HEK293 (cell line): ENCODE data around the gene COQ7.
A peak's percentile ranks its signal among the peaks of the same experiment; 100 is the strongest.

Experiments
- CTCF ChIA-PET: fragments of 350-600 bp; formaldehyde crosslinking; extraction: SDS; loops from one replicate; lab custom pipeline; 2021; ENCODE audit warnings: antibody characterized with exemption; lab: Yijun Ruan, JAX
- POLR2A ChIA-PET: fragments of 300-600 bp; formaldehyde crosslinking; extraction: SDS; loops from one replicate; lab custom pipeline; 2020; ENCODE audit warnings: antibody characterized with exemption, inconsistent platforms; lab: Yijun Ruan, JAX
- H3K27ac ChIP-seq: fragments of 200-500 bp; sonication (Bioruptor generic); 2 replicates; pipeline ENCODE4 v1.5.1; 2014; ENCODE audit warnings: low read depth, low read length, control low read depth, inconsistent platforms; ENCODE audit errors: extremely low read depth
- H3K36me3 ChIP-seq, 2 experiments: fragments of 200-500 bp in 1 of 2; sonication (Bioruptor generic) in 1 of 2; 1 replicate in 1 of 2; 2 replicates in 1 of 2; pipeline ENCODE4 v1.5.1; 2014 to 2017; ENCODE audit warnings: inconsistent platforms in 2 of 2, low read length in 2 of 2; ENCODE audit not compliant: control insufficient read depth in 2 of 2, insufficient read depth in 1 of 2
- H3K4me1 ChIP-seq: fragments of 200-500 bp; sonication (Bioruptor generic); 2 replicates; pipeline ENCODE4 v1.5.1; 2014; ENCODE audit warnings: mild to moderate bottlenecking, low read length, inconsistent platforms; ENCODE audit not compliant: control insufficient read depth, insufficient read depth
- H3K4me3 ChIP-seq: 2 replicates; pipeline ENCODE4 v1.5.1; 2011; ENCODE audit warnings: low read depth, mild to moderate bottlenecking, control low read depth, low read length, moderate library complexity
- H3K9me3 ChIP-seq: fragments of 200-500 bp; sonication (Bioruptor generic); 2 replicates; pipeline ENCODE4 v1.5.1; 2014; ENCODE audit warnings: low read depth, low read length, inconsistent platforms; ENCODE audit not compliant: control insufficient read depth, insufficient read depth
- BCL11A ChIP-seq: fragments of 450-650 bp; formaldehyde crosslinking; IDR thresholded peaks from 2 replicates; pipeline ENCODE4 v1.5.1; 2016; ENCODE audit warnings: low read depth, missing biosample characterization, missing genetic modification characterization
- GLI2 ChIP-seq: fragments of 450-650 bp; formaldehyde crosslinking; IDR thresholded peaks from 2 replicates; pipeline ENCODE4; 2017; ENCODE audit warnings: missing biosample characterization, missing genetic modification characterization, low read depth, borderline replicate concordance
- GLI4 ChIP-seq: fragments of 450-650 bp; formaldehyde crosslinking; IDR thresholded peaks from 2 replicates; pipeline ENCODE4 v1.5.1; 2016; ENCODE audit warnings: missing biosample characterization, missing genetic modification characterization
- OVOL3 ChIP-seq: fragments of 450-650 bp; formaldehyde crosslinking; IDR thresholded peaks from 2 replicates; pipeline ENCODE4 v1.5.1; 2016; ENCODE audit warnings: missing biosample characterization, missing genetic modification characterization
- RBAK ChIP-seq: fragments of 450-650 bp; formaldehyde crosslinking; IDR thresholded peaks from 2 replicates; pipeline ENCODE4 v1.5.1; 2016; ENCODE audit warnings: missing biosample characterization, missing genetic modification characterization
- TRIM28 ChIP-seq: IDR thresholded peaks from 2 replicates; pipeline ENCODE4 v1.6.1; 2011; ENCODE audit warnings: low read length, control low read depth, borderline replicate concordance
- ZBTB11 ChIP-seq: fragments of 450-650 bp; formaldehyde crosslinking; conservative IDR thresholded peaks from 2 replicates; pipeline ENCODE4 v1.5.1; 2016; ENCODE audit warnings: low read depth, missing biosample characterization, missing genetic modification characterization
- ZBTB20 ChIP-seq: fragments of 450-650 bp; formaldehyde crosslinking; IDR thresholded peaks from 2 replicates; pipeline ENCODE4 v1.5.1; 2016; ENCODE audit warnings: missing biosample characterization, missing genetic modification characterization
- ZBTB8A ChIP-seq: fragments of 450-650 bp; formaldehyde crosslinking; IDR thresholded peaks from 2 replicates; pipeline ENCODE4 v1.5.1; 2016; ENCODE audit warnings: missing biosample characterization, missing genetic modification characterization
- ZNF112 ChIP-seq: fragments of 450-650 bp; formaldehyde crosslinking; IDR thresholded peaks from 2 replicates; pipeline ENCODE4 v1.5.0; 2017; ENCODE audit warnings: missing biosample characterization, missing genetic modification characterization
- ZNF19 ChIP-seq: fragments of 450-650 bp; formaldehyde crosslinking; IDR thresholded peaks from 2 replicates; pipeline ENCODE4; 2016; ENCODE audit warnings: missing biosample characterization, missing genetic modification characterization, low read depth
- ZNF202 ChIP-seq: fragments of 450-650 bp; formaldehyde crosslinking; IDR thresholded peaks from 2 replicates; pipeline ENCODE4 v1.5.1; 2016; ENCODE audit warnings: missing biosample characterization, missing genetic modification characterization, borderline replicate concordance
- ZNF335 ChIP-seq: fragments of 450-650 bp; formaldehyde crosslinking; conservative IDR thresholded peaks from 2 replicates; pipeline ENCODE4 v1.5.1; 2016; ENCODE audit warnings: missing biosample characterization, missing genetic modification characterization
- ZNF362 ChIP-seq: fragments of 450-650 bp; formaldehyde crosslinking; IDR thresholded peaks from 2 replicates; pipeline ENCODE4 v1.5.1; 2016; ENCODE audit warnings: missing biosample characterization, missing genetic modification characterization
- ZNF394 ChIP-seq: fragments of 450-650 bp; formaldehyde crosslinking; IDR thresholded peaks from 2 replicates; pipeline ENCODE4 v1.5.1; 2016; ENCODE audit warnings: missing biosample characterization, missing genetic modification characterization, mild to moderate bottlenecking, moderate library complexity, borderline replicate concordance
- ZNF433 ChIP-seq: fragments of 450-650 bp; formaldehyde crosslinking; IDR thresholded peaks from 2 replicates; pipeline ENCODE4 v1.5.1; 2016; ENCODE audit warnings: missing biosample characterization, missing genetic modification characterization, low read depth
- ZNF518A ChIP-seq: fragments of 450-650 bp; formaldehyde crosslinking; conservative IDR thresholded peaks from 2 replicates; pipeline ENCODE4 v1.5.1; 2016; ENCODE audit warnings: low read depth, missing biosample characterization, missing genetic modification characterization
- ZNF555 ChIP-seq: fragments of 450-650 bp; formaldehyde crosslinking; conservative IDR thresholded peaks from 2 replicates; pipeline ENCODE4 v1.5.1; 2017; ENCODE audit warnings: missing biosample characterization, mild to moderate bottlenecking, missing genetic modification characterization, inconsistent platforms
- ZNF629 ChIP-seq: fragments of 450-650 bp; formaldehyde crosslinking; IDR thresholded peaks from 2 replicates; pipeline ENCODE4 v1.5.1; 2017; ENCODE audit warnings: missing biosample characterization, missing genetic modification characterization
- ZNF654 ChIP-seq: fragments of 450-650 bp; formaldehyde crosslinking; IDR thresholded peaks from 2 replicates; pipeline ENCODE4 v1.5.1; 2016; ENCODE audit warnings: low read depth, missing biosample characterization, missing genetic modification characterization
- ZNF658 ChIP-seq: fragments of 450-650 bp; formaldehyde crosslinking; IDR thresholded peaks from 2 replicates; pipeline ENCODE4; 2016; ENCODE audit warnings: missing biosample characterization, missing genetic modification characterization

COQ7 gene

GRCh38 chr16:19020689-19021088 lies 46.7 kb upstream of the COQ7 start (continued):
- TF ChIP-seq ZNF518A (peak; percentile 80), ZNF202 (tag by site-specific recombination) (peak; percentile 92), BCL11A (tag by site-specific recombination) (no peak), ZBTB20 (no peak), ZNF335 (no peak), ZBTB8A (peak; percentile 60), ZNF362 (no peak), ZNF555 (tag by site-specific recombination) (peak; percentile 77), ZNF654 (tag by site-specific recombination) (peak; percentile 30; the same call in 1 of the 2 replicates), GLI4 (no peak), RBAK (tag by site-specific recombination) (0 out of 2 replicates have a peak, but pooled peaks have one; percentile 36), ZNF19 (0 out of 2 replicates have a peak, but pooled peaks have one; percentile 73), ZNF112 (tag by site-specific recombination) (no peak), ZNF433 (tag by site-specific recombination) (0 out of 2 replicates have a peak, but pooled peaks have one; percentile 55), OVOL3 (0 out of 2 replicates have a peak, but pooled peaks have one; percentile 37), ZNF629 (tag by site-specific recombination) (0 out of 2 replicates have a peak, but pooled peaks have one; percentile 27)

GRCh38 chr16:19021747-19022146 lies 45.7 kb upstream of the COQ7 start:
- Histone ChIP-seq H3K4me1 (no peaks in the 10 kb centered on the region), H3K36me3 (peaks cover 0 to 29% of the 10 kb centered on the region in 2 experiments; a peak in 2 of 3 replicates), H3K9me3 (no peaks in the 10 kb centered on the region), H3K27ac (no peak overlapping the region), H3K4me3 (no peak overlapping the region)
- ChIA-PET CTCF (interaction anchor here (0.7 to 1.5 kb wide), 2 partner anchors 10 to 39 kb away, joined by 3 to 4 read pairs; no protein-coding TSS in a partner anchor), POLR2A (no interaction called here)
- TF ChIP-seq ZNF658 (tag by site-specific recombination) = no peak
- 0 out of 2 replicates have a peak, but pooled peaks have one; percentile 30 for TF ChIP-seq TRIM28

- H3K36me3 ChIP-seq = peaks cover 0 to 16% of the 10 kb centered on the region in 2 experiments; a peak in 2 of 3 replicates
- H3K4me3 ChIP-seq = no peak overlapping the region
- CTCF ChIA-PET = interaction anchor here (0.6 kb wide), 1 partner anchor 48 kb away, joined by 4 read pairs; no protein-coding TSS in a partner anchor
- no peak for TF ChIP-seq ZNF394 (tag by site-specific recombination)
- TF ChIP-seq GLI2 (tag by site-specific recombination) = no peak
- TF ChIP-seq ZBTB11 (tag by site-specific recombination) = no peak
- TF ChIP-seq, all 188 proteins: peak for 0
- H3K9me3 ChIP-seq = no peaks in the 10 kb centered on the region
- H3K4me1 ChIP-seq = no peaks in the 10 kb centered on the region
- no peak overlapping the region for H3K27ac ChIP-seq
- POLR2A ChIA-PET = no interaction called here
Observed at GRCh38 chr16:19027416-19027815, 40.0 kb upstream of the COQ7 start.
